GM03348 (cell line): Measurements from ENCODE around the gene ZNF160.
A peak's percentile ranks its signal among the peaks of the same experiment; 100 is the strongest.
"Not testable (repeated sequence)": the region's sequence is repeated elsewhere in the genome, so short reads cannot be mapped to it uniquely, and the experiment has no call there.

Experiments used
- DNase-seq: peaks from one replicate; pipeline ENCODE4 v3.0.0; 2012; ENCODE audit warnings: low spot score

ZNF160 gene

DNA sequence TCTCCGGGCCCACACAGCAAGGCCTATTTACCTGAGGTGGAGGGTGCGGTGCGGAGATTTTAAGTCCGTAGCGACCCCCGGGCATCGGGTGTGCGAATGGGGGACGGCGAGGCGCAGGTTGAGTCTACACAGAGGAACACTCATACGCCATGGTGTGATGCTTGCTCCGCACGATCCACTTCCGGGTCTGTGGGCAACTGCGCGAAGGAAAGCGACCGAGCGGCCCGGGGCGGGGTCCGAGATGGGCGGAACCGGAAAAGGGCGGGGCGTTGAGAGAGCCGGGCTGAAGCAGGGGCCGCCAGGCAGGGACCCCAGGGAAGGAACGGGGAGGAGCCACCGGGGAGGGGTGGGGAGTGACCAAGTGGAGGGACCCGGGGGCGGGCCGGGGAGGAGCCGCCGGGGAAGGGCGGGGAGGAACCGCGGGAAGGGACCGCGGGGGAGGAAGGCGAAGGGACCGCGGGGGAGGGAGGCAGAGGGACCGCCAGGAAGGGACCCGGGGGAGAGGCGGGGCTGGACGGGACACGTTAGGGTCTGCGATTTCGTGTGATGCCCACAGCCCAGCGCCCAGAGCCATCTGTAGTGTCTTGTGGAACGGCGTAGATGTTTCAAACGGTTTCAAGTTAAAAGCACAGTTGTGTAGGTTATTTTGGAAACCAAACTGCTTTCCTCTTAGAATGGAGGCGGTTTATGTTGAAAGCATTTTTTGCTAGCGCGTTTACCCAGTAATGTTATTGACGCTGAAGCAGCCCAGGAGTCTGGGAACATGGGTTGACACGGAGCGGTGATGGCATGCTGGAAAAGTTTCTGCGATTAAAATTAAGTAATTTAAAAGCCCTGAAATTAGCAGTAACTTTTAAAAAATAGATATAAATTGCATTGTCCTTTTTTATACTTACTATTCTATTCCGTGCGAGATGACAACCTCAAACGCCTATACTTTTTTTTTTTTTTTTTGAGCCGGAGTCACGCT lies at the start of gene ZNF160:
ZNF160 (minus strand) TSS at position 189 of the 970 bp plus-strand sequence. CDS start 17,146 bp downstream, outside the sequence.
- DNase-seq, result peak; percentile 100

DNA sequence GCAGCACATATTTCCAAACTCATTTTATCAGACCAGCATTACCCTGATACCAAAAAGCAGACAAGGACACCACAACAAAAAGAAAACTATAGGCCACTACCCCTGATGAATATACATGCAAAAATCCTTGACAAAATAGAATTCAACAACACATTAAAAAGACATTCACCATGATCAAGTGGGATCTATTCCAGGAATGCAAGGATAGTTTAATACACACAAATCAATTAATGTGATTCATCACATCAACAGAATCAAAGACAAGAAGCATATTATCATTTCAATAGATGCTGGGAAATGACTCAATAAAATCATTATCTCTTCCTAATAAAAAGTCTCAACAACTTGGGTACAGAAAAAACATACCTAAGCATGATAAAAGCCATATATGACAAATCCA lies 44.4 kb upstream of the ZNF160 start:
- DNase-seq, result no peak

GRCh38 chr19:53140351-53140750 lies 37.1 kb upstream of the ZNF160 start:
- DNase-seq, result no peak

DNA sequence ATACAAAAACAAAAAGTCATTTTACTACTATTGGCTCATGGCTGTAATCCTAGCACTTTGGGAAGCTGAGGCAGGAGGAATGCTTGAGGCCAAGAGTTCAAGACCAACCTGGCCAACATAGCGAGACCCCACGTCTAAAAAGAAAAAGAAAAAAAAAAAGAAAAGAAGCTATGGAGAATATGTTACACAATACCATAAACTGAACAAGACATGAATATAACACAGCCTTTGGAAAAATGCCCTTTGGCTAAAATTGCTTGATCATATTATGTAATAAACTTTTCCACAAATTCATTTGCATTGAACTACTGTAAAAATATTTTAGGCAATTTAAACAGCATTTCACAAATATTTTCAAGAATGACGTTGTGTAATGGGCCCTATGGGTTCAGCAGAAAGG lies 33.2 kb upstream of the ZNF160 start:
- DNase-seq, result no peak

- DNase-seq, result peak; percentile 92
Observed at GRCh38 chr19:53132141-53132991, 29.1 kb upstream of the ZNF160 start, which contains the start of gene ZNF415. ZNF415 (minus strand) TSS chr19:53132910; CDS start chr19:53122676, 10,234 bp downstream.

DNA sequence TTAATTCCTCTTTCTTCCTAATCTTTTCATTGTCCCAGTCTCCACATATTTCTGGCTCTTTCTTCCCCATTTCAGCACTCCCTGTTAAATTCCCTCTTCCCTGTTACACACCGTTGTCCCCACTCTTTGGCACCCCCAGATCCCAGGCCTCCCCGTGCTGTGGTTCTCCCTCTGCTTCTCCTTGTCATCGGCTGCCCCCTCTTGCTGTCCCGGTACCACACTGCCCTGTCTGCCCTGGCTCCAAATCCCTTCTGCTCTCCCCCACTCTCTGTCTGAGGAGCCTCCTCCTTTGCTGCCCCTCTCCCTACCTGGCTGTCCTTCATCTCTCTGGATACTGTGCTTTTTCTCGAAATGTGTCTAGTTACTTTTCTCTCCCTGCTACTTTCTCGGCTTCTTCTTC lies 28.5 kb upstream of the ZNF160 start:
- DNase-seq, result no peak

DNA sequence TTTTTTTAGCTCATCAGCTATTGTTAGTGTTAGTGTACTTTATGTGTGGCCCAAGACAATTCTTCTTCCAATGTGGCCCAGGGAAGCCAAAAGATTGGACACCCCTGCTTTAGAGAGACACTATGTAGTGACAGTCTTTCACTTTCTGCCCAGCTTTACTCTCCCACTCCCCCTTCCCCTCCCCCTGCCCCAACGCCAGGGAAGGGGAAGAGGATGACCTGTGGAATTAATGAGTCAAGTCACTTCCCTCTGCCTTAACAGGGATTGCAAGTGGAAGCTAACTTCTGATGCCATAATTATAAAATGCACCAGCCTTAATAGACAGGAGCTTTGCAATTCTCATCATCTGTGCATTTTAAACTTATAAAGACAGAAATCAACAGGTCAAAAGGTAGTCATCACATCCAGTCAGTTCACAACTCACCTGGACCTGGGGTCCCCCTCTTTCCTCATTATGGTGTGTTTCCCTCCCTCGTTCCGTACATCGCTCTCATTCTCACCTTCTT lies 27.9 kb upstream of the ZNF160 start:
- DNase-seq, result no peak

GRCh38 chr19:53130506-53130905 lies 27.3 kb upstream of the ZNF160 start:
- no peak for DNase-seq

DNA sequence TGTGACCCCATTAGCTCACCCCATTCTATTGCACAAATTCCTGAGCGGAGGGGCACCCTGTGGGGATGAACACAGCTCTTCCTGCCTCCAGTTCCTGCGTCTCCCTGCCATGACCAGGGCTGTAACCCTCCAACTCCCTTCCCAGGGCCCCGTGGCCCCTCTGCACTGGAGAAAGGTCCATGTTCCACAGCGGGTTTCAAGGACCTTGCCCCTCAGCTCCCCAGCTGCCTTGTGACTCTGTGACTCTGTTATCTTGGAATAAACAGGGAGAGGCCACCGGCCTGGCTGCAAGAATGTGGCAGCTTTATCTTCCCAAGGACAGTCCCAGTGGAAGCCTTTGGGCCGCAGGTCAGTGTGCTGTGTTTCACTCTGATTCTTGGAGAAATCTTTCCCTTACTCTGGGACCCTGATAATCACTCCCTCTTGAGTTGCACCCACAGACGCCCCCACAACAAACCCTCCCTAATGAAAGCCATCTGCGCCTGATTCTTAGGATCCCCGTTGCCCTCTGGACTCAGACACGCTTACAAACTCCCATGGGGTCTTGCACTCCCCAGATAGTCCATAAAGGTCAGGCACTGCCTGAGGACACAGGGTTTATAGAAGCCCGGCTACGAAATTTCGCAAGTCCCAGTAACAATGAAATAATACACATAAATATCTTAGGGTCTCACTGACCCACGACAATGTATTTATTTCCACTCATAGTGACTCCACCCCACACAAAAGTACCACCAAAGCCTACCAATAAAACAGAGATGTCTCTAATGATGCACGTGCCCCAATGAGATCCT lies 23.7 kb upstream of the ZNF160 start:
- not testable (repeated sequence) for DNase-seq

DNA sequence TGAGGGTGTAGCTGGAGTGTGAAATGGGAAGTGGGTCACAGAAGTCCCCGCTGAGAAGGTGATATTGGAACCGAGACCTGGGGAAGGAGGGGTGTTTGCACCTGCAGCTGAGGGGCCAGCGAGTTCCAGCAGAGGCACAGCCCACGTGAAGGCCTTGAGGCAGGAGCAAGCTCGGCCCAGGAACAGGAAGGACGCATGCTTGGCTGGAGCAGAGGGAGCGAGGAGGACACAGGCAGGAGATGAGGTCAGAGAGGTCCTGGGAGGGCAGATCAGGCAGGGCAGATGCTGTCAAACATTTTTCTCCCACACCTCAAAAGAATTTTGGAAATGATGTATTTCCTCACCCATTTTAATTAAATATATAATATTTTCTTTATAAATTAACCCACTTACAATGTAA lies 20.2 kb upstream of the ZNF160 start:
- no peak for DNase-seq

- no peak for DNase-seq
Observed at GRCh38 chr19:53112286-53112685, 9.1 kb upstream of the ZNF160 start.

DNA sequence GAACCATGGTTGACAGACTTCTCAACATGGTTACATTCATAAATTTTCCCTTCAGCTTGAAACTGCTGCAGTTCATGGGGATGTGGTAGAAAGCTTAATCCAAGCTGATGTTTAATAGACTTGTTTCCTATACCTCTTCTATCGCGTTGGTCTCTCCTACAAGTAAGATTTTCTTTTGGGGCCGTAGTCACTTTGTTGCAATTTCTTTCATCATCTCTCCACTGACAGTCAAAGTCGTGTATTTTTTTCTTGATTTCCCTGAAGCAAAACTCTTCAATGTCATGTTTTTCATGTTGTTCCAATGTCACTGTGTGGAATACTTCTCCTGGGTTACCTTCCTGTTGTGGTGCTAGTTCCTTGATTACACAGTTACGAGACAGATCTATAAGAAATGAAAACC lies 6.3 kb upstream of the ZNF160 start:
- DNase-seq, result no peak

- DNase-seq, result peak; percentile 76
Observed at GRCh38 chr19:53102756-53103233, 427 bp downstream of the ZNF160 start.

DNA sequence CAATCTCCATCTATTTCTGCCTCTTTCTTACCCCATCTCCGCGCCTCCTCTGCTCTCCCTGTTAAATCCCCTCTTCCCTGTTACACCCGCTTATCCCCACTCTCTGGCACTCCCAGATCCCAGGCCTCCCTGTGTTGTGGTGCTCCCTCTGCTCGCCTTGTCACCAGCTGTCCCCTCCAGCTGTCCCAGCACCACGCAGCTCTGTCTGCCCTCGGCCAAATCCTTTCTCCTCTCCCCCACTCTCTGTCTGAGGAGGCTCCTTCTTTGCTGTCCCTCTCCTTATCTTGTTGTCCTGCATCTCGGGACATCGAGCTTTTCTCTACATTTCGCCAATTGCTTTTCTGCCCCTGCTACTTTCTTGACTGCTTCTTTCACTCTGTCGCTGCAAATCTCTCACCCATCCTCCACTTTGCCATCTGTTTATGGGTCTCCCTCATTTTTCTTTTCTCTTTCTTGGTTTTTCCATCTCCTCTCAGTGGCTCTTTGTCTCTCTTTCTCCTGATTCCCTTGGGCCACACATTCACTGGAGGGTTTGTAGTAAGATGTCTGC lies 941 bp downstream of the ZNF160 start:
- DNase-seq, result peak; percentile 9

DNA sequence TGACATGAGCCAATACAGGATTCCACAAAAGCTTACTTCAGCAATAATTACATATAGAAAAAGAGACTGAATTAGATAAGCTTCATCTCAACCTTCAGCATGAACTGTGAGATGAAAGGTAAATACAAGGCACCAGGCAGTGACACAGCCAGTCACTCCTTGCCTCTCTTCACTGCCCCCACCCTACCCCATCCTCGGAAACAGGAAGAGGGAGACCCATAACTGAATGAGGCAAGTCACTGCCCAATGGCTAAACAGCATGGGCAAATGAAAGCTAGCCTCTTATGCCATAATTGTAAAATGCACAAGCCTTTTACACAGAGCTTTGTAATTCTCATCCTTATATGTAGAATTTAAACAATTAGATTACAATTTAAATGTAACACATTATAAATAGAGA lies 1.7 kb downstream of the ZNF160 start:
- DNase-seq, result no peak

GRCh38 chr19:53098570-53098969 lies 4.7 kb downstream of the ZNF160 start:
- DNase-seq, result not testable (repeated sequence)

DNA sequence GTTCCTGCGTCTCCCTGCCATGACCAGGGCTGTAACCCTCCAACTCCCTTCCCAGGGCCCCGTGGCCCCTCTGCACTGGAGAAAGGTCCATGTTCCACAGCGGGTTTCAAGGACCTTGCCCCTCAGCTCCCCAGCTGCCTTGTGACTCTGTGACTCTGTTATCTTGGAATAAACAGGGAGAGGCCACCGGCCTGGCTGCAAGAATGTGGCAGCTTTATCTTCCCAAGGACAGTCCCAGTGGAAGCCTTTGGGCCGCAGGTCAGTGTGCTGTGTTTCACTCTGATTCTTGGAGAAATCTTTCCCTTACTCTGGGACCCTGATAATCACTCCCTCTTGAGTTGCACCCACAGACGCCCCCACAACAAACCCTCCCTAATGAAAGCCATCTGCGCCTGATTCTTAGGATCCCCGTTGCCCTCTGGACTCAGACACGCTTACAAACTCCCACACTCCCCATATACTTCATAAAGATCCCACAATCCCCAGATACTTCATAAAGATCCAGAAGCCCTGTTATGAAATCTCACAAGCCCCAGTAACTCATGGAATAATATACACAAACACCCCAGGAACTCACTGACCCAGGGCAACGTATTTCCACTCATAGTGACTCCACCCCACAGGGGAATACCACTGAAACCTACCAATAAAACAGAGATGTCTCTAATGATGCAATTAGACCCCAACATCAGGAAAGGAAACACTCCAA lies 6.1 kb downstream of the ZNF160 start:
- not testable (repeated sequence) for DNase-seq

DNA sequence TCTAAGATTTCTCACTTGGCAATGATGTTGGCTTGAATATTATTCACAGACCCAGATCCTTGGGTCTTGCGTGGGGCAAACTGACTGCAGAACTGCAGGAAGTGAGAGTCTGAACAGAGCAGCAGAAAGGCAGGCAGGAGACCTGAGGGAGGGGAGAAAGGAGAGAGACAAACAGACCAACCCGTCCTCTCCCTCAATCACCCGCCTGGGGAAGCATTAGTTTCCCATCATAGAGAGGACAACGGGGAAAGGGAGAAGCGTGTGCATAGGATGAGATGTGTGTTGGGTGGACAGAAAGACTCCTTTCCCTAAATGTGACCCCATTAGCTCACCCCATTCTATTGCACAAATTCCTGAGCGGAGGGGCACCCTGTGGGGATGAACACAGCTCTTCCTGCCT lies 6.6 kb downstream of the ZNF160 start:
- not testable (repeated sequence) for DNase-seq

DNA sequence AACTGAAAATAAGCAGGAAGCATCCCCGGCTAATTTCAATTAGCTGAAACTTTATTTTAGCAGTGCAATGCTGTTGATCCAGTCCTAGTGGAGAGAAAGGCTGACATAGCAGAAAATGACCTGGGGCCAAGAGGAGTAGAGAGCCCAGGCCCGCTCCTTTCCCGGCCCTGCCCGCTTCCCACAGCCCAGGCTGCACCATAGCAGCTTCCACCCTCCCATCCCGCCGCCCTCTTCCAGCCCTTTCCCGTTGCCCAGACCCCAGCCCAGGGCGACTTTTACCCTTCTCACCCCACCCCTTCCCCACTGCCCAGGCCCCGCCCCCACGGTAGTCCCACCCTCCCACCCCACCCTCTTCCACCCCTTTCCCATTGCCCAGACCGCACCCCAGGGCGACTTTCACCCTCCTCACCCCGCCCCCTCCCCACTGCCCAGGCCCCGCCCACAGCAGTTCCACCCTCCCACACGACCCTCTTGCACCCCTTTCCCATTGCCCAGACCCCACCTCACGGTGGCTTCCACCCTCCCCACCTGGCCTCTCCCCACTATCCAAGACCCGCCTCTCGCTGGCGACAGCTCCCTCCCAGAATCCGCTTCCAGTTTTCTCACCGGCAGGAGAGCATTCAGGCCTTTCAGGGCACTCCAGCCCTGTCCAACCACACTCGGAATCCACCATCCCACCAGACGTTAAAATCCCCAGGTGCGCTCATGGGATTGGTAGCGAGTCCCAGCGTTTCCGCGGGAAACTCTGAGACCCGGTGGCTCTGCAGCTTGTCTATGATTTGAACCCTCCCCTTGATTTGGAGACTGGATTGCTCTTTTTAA lies 8.3 kb downstream of the ZNF160 start:
- no peak for DNase-seq

DNA sequence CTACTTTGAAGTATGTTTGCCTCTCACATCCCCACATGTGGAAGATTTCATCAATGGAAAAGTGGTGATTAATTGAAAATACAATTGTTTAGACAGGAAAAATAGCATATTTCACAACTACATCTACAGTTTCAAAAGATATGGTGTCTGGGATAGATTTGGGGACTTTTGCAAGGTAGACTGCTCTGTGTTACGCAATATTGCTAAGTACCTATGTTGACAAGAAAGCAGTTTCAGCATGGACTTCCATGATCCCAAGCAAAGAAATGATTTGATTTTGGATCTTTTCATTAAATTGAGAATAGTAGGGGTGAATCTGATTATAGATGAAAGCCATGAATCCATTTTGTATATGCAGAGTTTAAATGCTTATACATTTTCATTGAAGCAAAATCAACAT lies 10.5 kb downstream of the ZNF160 start:
- no peak for DNase-seq
